Measurements from ENCODE around the gene RMP24. TPM values are rescaled to one million over a fixed set of nuclear protein-coding genes. Genes with fewer than 3 reads are reported as not detected.

RMP24 gene

GRCh38 chr18:36028859-36029258 is 56.4 kb downstream of the RMP24 start:
- no peak overlapping the region for H2AFZ ChIP-seq
- peaks cover 31% of the 10 kb centered on the region for H3K36me3 ChIP-seq (ENCODE audit: insufficient read depth)
- no peak overlapping the region for H3K27ac ChIP-seq (ENCODE audit: low read depth)
- peaks cover 2% of the 10 kb centered on the region for H3K27me3 Mint-ChIP-seq (ENCODE audit: insufficient read depth, low read depth, poor library complexity)
- H4K20me1 ChIP-seq (replicated peaks; ENCODE audit: insufficient read depth), result peaks cover 17% of the 10 kb centered on the region
- no peak overlapping the region for H3K27ac Mint-ChIP-seq
- no peaks in the 10 kb centered on the region for H3K9me3 Mint-ChIP-seq
- H3K4me1 ChIP-seq (ENCODE audit: insufficient read depth), result no peaks in the 10 kb centered on the region
- no peaks in the 10 kb centered on the region for H3F3A ChIP-seq (replicated peaks; ENCODE audit: low read depth)
- H3K4me1 Mint-ChIP-seq, result no peaks in the 10 kb centered on the region
- H3K4me2 ChIP-seq, result no peak overlapping the region
- ATAC-seq (no peak), DNase-seq (ENCODE audit: low spot score) (no peak)
- H3K4me3 ChIP-seq, result no peak overlapping the region
- TF ChIP-seq JUNB (IDR thresholded peaks at IDR 0.05; ENCODE audit: unreplicated experiment), result no peak
- no peak overlapping the region for H3K4me3 Mint-ChIP-seq
- peaks cover 70% of the 10 kb centered on the region for H3K36me3 Mint-ChIP-seq (ENCODE audit: low read depth)
- H3K9me2 ChIP-seq (ENCODE audit: insufficient read depth), result no peaks in the 10 kb centered on the region
- H3K27me3 ChIP-seq (ENCODE audit: insufficient read depth), result no peaks in the 10 kb centered on the region
- peaks cover 29% of the 10 kb centered on the region for H3K79me2 ChIP-seq (replicated peaks; ENCODE audit: insufficient read depth)

Small RNA genes lying within 50 kb of the gene (microRNA-seq; reads per million reads assigned to microRNA genes)
- not detected for gene MIR3929

Small RNA genes lying within 50 kb of the gene (small RNA-seq; reads per million reads assigned to genes)
- not detected for gene MIR3929 (ENCODE audit: low replicate concordance)

Other genes starting within 250 kb of the RMP24 start
- 155 and 157 TPM in 2 replicates for gene RPRD1A, start 94.9 kb downstream of the RMP24 start, total RNA-seq (2014; rRNA removed; shearing (Covaris generic))
- gene RPRD1A, start 94.9 kb downstream of the RMP24 start, polyA plus RNA-seq (2016; fragmentation: Nextera tagmentation; extraction: Ambion mirVana), result 62.7 and 67.9 TPM in 2 replicates
- gene SLC39A6, start 156.7 kb downstream of the RMP24 start, total RNA-seq (2014; rRNA removed; shearing (Covaris generic)), result 46.8 and 47.3 TPM in 2 replicates
- 18.6 and 20.8 TPM in 2 replicates for gene SLC39A6, start 156.7 kb downstream of the RMP24 start, polyA plus RNA-seq (2016; fragmentation: Nextera tagmentation; extraction: Ambion mirVana)
- gene ELP2, start 157.2 kb downstream of the RMP24 start, total RNA-seq (2014; rRNA removed; shearing (Covaris generic)), result 119 and 124 TPM in 2 replicates
- gene ELP2, start 157.2 kb downstream of the RMP24 start, polyA plus RNA-seq (2016; fragmentation: Nextera tagmentation; extraction: Ambion mirVana), result 135 and 136 TPM in 2 replicates
- 6.5 and 7.2 TPM in 2 replicates for gene MOCOS, start 214.8 kb downstream of the RMP24 start, total RNA-seq (2014; rRNA removed; shearing (Covaris generic))
- 3.7 and 3.9 TPM in 2 replicates for gene MOCOS, start 214.8 kb downstream of the RMP24 start, polyA plus RNA-seq (2016; fragmentation: Nextera tagmentation; extraction: Ambion mirVana)

All from GM23338 (cell line).